Keratinocyte (primary cell): Measurements from ENCODE around the gene MAP7D3. TPM values are rescaled to one million over a fixed set of nuclear protein-coding genes. Genes with fewer than 3 reads are reported as not detected.

Experiments used
- DNase-seq: peaks from one replicate; pipeline ENCODE4 v3.0.0-alpha.2; 2011; ENCODE audit warnings: low read depth, missing footprints, low spot score
- FAIRE-seq: peaks from 2 replicates; lab custom pipeline; 2011; peaks lifted over from hg19 to GRCh38; lab: Jason Lieb, UNC
- H2AFZ ChIP-seq: 2 replicates; pipeline ENCODE4 v1.6.0; 2012; ENCODE audit warnings: low read length, control low read depth, inconsistent platforms; ENCODE audit not compliant: control insufficient read depth
- H3K27ac ChIP-seq: 2 replicates; pipeline ENCODE4 v1.5.1; 2011; ENCODE audit warnings: low read length; ENCODE audit not compliant: control insufficient read depth, insufficient read depth
- H3K27me3 ChIP-seq: 3 replicates; pipeline ENCODE4 v1.6.0; 2011; ENCODE audit warnings: low read length; ENCODE audit not compliant: control insufficient read depth, insufficient read depth; ENCODE audit errors: extremely low read depth
- H3K36me3 ChIP-seq, 2 experiments: 2 replicates in 1 of 2; 3 replicates in 1 of 2; pipeline ENCODE4 v1.5.1; 2011; ENCODE audit warnings: low read length in 2 of 2, mild to moderate bottlenecking in 1 of 2; ENCODE audit not compliant: control insufficient read depth in 2 of 2, insufficient read depth in 2 of 2; ENCODE audit errors: extremely low read depth in 1 of 2
- H3K4me1 ChIP-seq: 3 replicates; pipeline ENCODE4 v1.5.1; 2011; ENCODE audit warnings: low read length; ENCODE audit not compliant: control insufficient read depth, insufficient read depth; ENCODE audit errors: extremely low read depth
- H3K4me2 ChIP-seq: 3 replicates; pipeline ENCODE4 v1.6.0; 2011; ENCODE audit warnings: low read depth, low read length; ENCODE audit not compliant: control insufficient read depth, insufficient read depth; ENCODE audit errors: extremely low read depth
- H3K4me3 ChIP-seq, 3 experiments: fragments of 200-600 bp in 1 of 3; sonication (generic) in 1 of 3; 2 replicates in 2 of 3; 3 replicates in 1 of 3; pipeline ENCODE4 v1.5.1; 2011 to 2016; ENCODE audit warnings: low read length in 3 of 3, mild to moderate bottlenecking in 3 of 3, control low read depth in 2 of 3, inconsistent platforms in 1 of 3, low read depth in 1 of 3, mixed read lengths in 1 of 3, mixed run types in 1 of 3, moderate library complexity in 1 of 3; ENCODE audit not compliant: control insufficient read depth in 2 of 3, insufficient read depth in 2 of 3; ENCODE audit errors: extremely low read depth in 1 of 3
- H3K79me2 ChIP-seq: 2 replicates; pipeline ENCODE4 v1.6.0; 2012; ENCODE audit warnings: low read length; ENCODE audit not compliant: control insufficient read depth, insufficient read depth
- H3K9ac ChIP-seq: 3 replicates; pipeline ENCODE4 v1.6.0; 2011; ENCODE audit warnings: low read length; ENCODE audit not compliant: control insufficient read depth, insufficient read depth; ENCODE audit errors: extremely low read depth
- H3K9me1 ChIP-seq: 3 replicates; pipeline ENCODE4 v1.6.0; 2011; ENCODE audit warnings: low read length; ENCODE audit not compliant: control insufficient read depth, insufficient read depth; ENCODE audit errors: extremely low read depth
- H3K9me3 ChIP-seq: 2 replicates; pipeline ENCODE4 v1.5.1; 2012; ENCODE audit warnings: low read depth, low read length; ENCODE audit not compliant: control insufficient read depth
- H4K20me1 ChIP-seq: 3 replicates; pipeline ENCODE4 v1.6.0; 2011; ENCODE audit warnings: low read length; ENCODE audit not compliant: control insufficient read depth, insufficient read depth; ENCODE audit errors: extremely low read depth
- CTCF ChIP-seq, 3 experiments: IDR thresholded peaks in 1 of 3; conservative IDR thresholded peaks in 1 of 3; optimal IDR thresholded peaks in 1 of 3; 2 replicates in 2 of 3; 3 replicates in 1 of 3; pipeline versions ENCODE3 to v1.5.1; 2011; ENCODE audit warnings: low read length in 3 of 3, mild to moderate bottlenecking in 3 of 3, moderate library complexity in 2 of 3, control low read depth in 1 of 3, inconsistent platforms in 1 of 3; ENCODE audit not compliant: insufficient read depth in 2 of 3; ENCODE audit errors: extremely low read depth in 1 of 3
- EZH2 ChIP-seq: IDR thresholded peaks from one replicate; pipeline ENCODE4 v1.6.1; 2012; ENCODE audit warnings: inconsistent platforms, mild to moderate bottlenecking, low read length, moderate library complexity
- dilution Hi-C: fragments of 300-500 bp; cut with MboI; formaldehyde crosslinking; loops from one replicate; pipeline ENCODE4 v1.7.0; 2020; ENCODE audit warnings: low sequenced_read_pairs; ENCODE audit not compliant: extremely low pct_ligation_motif_present
- polyA plus RNA-seq, 5 experiments: library from polyadenylated mRNA; depleted of rRNA in 3 of 5; stranded (reverse) in 3 of 5; stranded (forward) in 1 of 5; unstranded in 1 of 5; fragments of >200 nt; gene quantifications; 1 replicate in 1 of 5; 2 replicates in 3 of 5; 3 replicates in 1 of 5; pipeline versions ENCODE4 v1.2.1 to v1.2.3, GENCODE V29; 2011 to 2012; ENCODE audit warnings: missing spikeins in 2 of 5, low read depth in 1 of 5, low replicate concordance in 1 of 5

Gene MAP7D3
- polyA plus RNA-seq, 1 donor (not counting 4 experiments of a cell fraction or from before 2014, with no cell fraction given), result 13.6 TPM

GRCh38 chrX:136163689-136164088 is 87.5 kb downstream of the MAP7D3 start:
- Histone ChIP-seq H3K4me1 (no peaks in the 10 kb centered on the region), H3K4me2 (no peak overlapping the region), H3K79me2 (peaks cover 62% of the 10 kb centered on the region), H3K9me3 (no peaks in the 10 kb centered on the region), H2AFZ (no peak overlapping the region), H3K27ac (no peak overlapping the region), H3K36me3 (no peaks in the 10 kb centered on the region), H3K4me3 (no peak overlapping the region), H3K9ac (no peak overlapping the region), H3K27me3 (no peaks in the 10 kb centered on the region), H3K9me1 (no peaks in the 10 kb centered on the region), H4K20me1 (no peaks in the 10 kb centered on the region)
- dilution Hi-C loops, result no loop called here
- DNase-seq (no peak), FAIRE-seq (no peak)
- TF ChIP-seq EZH2 (no peak), CTCF (optimal IDR thresholded peaks at IDR 0.05 in 1 of 3, IDR thresholded peaks at IDR 0.05 in 1 of 3, conservative IDR thresholded peaks at IDR 0.05 in 1 of 3; ENCODE audit: extremely low read depth in 1 of 3, insufficient read depth in 2 of 3, low read length in 3 of 3) (no peak)

Other genes starting within 250 kb of the MAP7D3 start
- gene FHL1, start 103.9 kb downstream of the MAP7D3 start, polyA plus RNA-seq, result 121 to 226 TPM (median 203 TPM) in 3 replicates
- gene ADGRG4, start 49.6 kb upstream of the MAP7D3 start, polyA plus RNA-seq, result not detected in 3 replicates
- gene BRS3, start 236.5 kb upstream of the MAP7D3 start, polyA plus RNA-seq, result not detected in 3 replicates
- 0.71 to 3.1 TPM (median 1.2 TPM) in 3 replicates for gene HTATSF1, start 246.2 kb upstream of the MAP7D3 start, polyA plus RNA-seq